Measurements from ENCODE around the gene MTHFD1.

The MTHFD1 gene

DNA sequence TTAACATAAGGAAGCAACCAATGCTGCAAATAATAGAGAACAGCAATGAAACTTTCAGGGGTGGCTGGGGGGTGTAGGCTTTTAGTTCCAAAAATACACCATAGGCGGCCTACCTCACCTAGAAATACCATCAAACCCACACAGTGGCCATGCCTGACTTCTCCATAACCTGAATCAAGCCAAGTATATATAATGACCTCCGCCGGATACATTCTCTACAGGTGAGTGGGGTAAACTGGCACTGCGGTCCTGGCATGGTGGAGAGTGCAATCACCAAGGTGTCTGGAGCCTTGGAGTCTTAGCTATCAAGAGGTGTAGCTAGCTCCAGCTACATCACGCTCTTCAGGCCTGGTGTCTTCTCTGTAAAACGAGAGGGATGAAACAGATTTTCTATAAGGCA lies 114.3 kb downstream of the MTHFD1 start:
- peak overlapping the region; percentile 98 for H3K14ac ChIP-seq (ENCODE audit: low read length)
- peak overlapping the region; percentile 66 for H2AFZ ChIP-seq (ENCODE audit: insufficient read depth, low read length, poor library complexity)
- no peaks in the 10 kb centered on the region for H3K27me3 ChIP-seq (ENCODE audit: insufficient read depth, low read length)
- H2BK120ac ChIP-seq (ENCODE audit: insufficient read depth, low read length, poor library complexity) = peak overlapping the region; percentile 45
- H4K8ac ChIP-seq (ENCODE audit: low read depth, low read length) = peak overlapping the region; percentile 93
- peak overlapping the region; percentile 99 for H3K4me2 ChIP-seq (ENCODE audit: low read length)
- H3K79me2 ChIP-seq (ENCODE audit: control insufficient read depth, insufficient read depth, low read length, poor library complexity) = peaks cover 29% of the 10 kb centered on the region
- peak overlapping the region; percentile 100 for H4K91ac ChIP-seq (ENCODE audit: low read depth, low read length)
- no CpG with 5 or more reads among the region's 6 CpGs for WGBS (ENCODE audit: extremely low coverage, insufficient coverage, insufficient read length)
- H3K4ac ChIP-seq (ENCODE audit: low read depth, low read length) = peak overlapping the region; percentile 96
- H3K23ac ChIP-seq (ENCODE audit: low read length) = no peak overlapping the region
- H3K4me3 ChIP-seq (ENCODE audit: low read depth, low read length) = no peak overlapping the region
- peak overlapping the region; percentile 98 for H2BK12ac ChIP-seq (ENCODE audit: low read length)
- H3K9me3 ChIP-seq (ENCODE audit: insufficient read depth, low read depth, low read length) = no peaks in the 10 kb centered on the region
- H3K27ac ChIP-seq (ENCODE audit: low read depth, low read length) = peak overlapping the region; percentile 100
- no peaks in the 10 kb centered on the region for H3K36me3 ChIP-seq (ENCODE audit: control insufficient read depth in 1 of 2, insufficient read depth in 2 of 2, low read length in 2 of 2)
- H4K12ac ChIP-seq (ENCODE audit: low read depth, low read length) = no peak overlapping the region
- peaks cover 33% of the 10 kb centered on the region for H3K79me1 ChIP-seq (ENCODE audit: low read length)
- H2AK5ac ChIP-seq (ENCODE audit: low read length) = peak overlapping the region; percentile 71
- peaks cover 8 to 9% of the 10 kb centered on the region in 2 experiments for H3K4me1 ChIP-seq (ENCODE audit: control insufficient read depth in 1 of 2, insufficient read depth in 2 of 2, low read length in 2 of 2)
- H3K18ac ChIP-seq (ENCODE audit: low read length) = peak overlapping the region; percentile 96
- peak in 1 of 2 donors; percentile 2 for DNase-seq
- H2BK5ac ChIP-seq (ENCODE audit: low read depth, low read length, poor library complexity) = peak overlapping the region; percentile 98
- H3K9ac ChIP-seq (ENCODE audit: low read length) = peak overlapping the region; percentile 68

GRCh38 chr14:64502887-64503433 lies 114.8 kb downstream of the MTHFD1 start:
- H3K4me3 ChIP-seq (ENCODE audit: low read depth, low read length) = peak overlapping the region; percentile 93
- peak overlapping the region; percentile 98 for H3K14ac ChIP-seq (ENCODE audit: low read length)
- H3K23ac ChIP-seq (ENCODE audit: low read length) = no peak overlapping the region
- no peak overlapping the region for H2AFZ ChIP-seq (ENCODE audit: insufficient read depth, low read length, poor library complexity)
- peaks cover 9 to 11% of the 10 kb centered on the region in 2 experiments for H3K4me1 ChIP-seq (ENCODE audit: control insufficient read depth in 1 of 2, insufficient read depth in 2 of 2, low read length in 2 of 2)
- H3K79me2 ChIP-seq (ENCODE audit: control insufficient read depth, insufficient read depth, low read length, poor library complexity) = peaks cover 32% of the 10 kb centered on the region
- peak overlapping the region; percentile 96 for H3K18ac ChIP-seq (ENCODE audit: low read length)
- peak overlapping the region; percentile 88 for H2AK5ac ChIP-seq (ENCODE audit: low read length)
- no CpG with 5 or more reads among the region's 29 CpGs for WGBS (ENCODE audit: extremely low coverage, insufficient coverage, insufficient read length)
- H3K9ac ChIP-seq (ENCODE audit: low read length) = peak overlapping the region; percentile 50
- no peaks in the 10 kb centered on the region for H3K36me3 ChIP-seq (ENCODE audit: control insufficient read depth in 1 of 2, insufficient read depth in 2 of 2, low read length in 2 of 2)
- H4K12ac ChIP-seq (ENCODE audit: low read depth, low read length) = peak overlapping the region; percentile 31
- H2BK120ac ChIP-seq (ENCODE audit: insufficient read depth, low read length, poor library complexity) = peak overlapping the region; percentile 45
- peak overlapping the region; percentile 95 for H4K8ac ChIP-seq (ENCODE audit: low read depth, low read length)
- H3K27me3 ChIP-seq (ENCODE audit: insufficient read depth, low read length) = no peaks in the 10 kb centered on the region
- peak overlapping the region; percentile 96 for H3K4ac ChIP-seq (ENCODE audit: low read depth, low read length)
- peak overlapping the region; percentile 100 for H4K91ac ChIP-seq (ENCODE audit: low read depth, low read length)
- peak; percentile 68 to 77 for DNase-seq
- H3K79me1 ChIP-seq (ENCODE audit: low read length) = peaks cover 33% of the 10 kb centered on the region
- peak overlapping the region; percentile 100 for H3K27ac ChIP-seq (ENCODE audit: low read depth, low read length)
- H2BK5ac ChIP-seq (ENCODE audit: low read depth, low read length, poor library complexity) = peak overlapping the region; percentile 98
- H2BK12ac ChIP-seq (ENCODE audit: low read length) = no peak overlapping the region
- no peaks in the 10 kb centered on the region for H3K9me3 ChIP-seq (ENCODE audit: insufficient read depth, low read depth, low read length)
- peak overlapping the region; percentile 99 for H3K4me2 ChIP-seq (ENCODE audit: low read length)

- H2BK12ac ChIP-seq (ENCODE audit: low read length) = peak within 1 kb of the TSS; percentile 67
- H3K23ac ChIP-seq (ENCODE audit: low read length) = no peak within 1 kb of the TSS
- peak within 1 kb of the TSS; percentile 100 for H3K9ac ChIP-seq (ENCODE audit: low read length)
- peak within 1 kb of the TSS; percentile 98 for H2BK5ac ChIP-seq (ENCODE audit: low read depth, low read length, poor library complexity)
- H3K36me3 ChIP-seq (ENCODE audit: control insufficient read depth in 1 of 2, insufficient read depth in 2 of 2, low read length in 2 of 2) = no peaks in the 10 kb centered on the region
- peak within 1 kb of the TSS; percentile 100 for H4K91ac ChIP-seq (ENCODE audit: low read depth, low read length)
- peaks cover 32% of the 10 kb centered on the region for H3K79me2 ChIP-seq (ENCODE audit: control insufficient read depth, insufficient read depth, low read length, poor library complexity)
- H3K4me2 ChIP-seq (ENCODE audit: low read length) = peak within 1 kb of the TSS; percentile 99
- no peaks in the 10 kb centered on the region for H3K9me3 ChIP-seq (ENCODE audit: insufficient read depth, low read depth, low read length)
- peak within 1 kb of the TSS; percentile 82 for H2AFZ ChIP-seq (ENCODE audit: insufficient read depth, low read length, poor library complexity)
- no CpG with 5 or more reads among the region's 87 CpGs for WGBS (ENCODE audit: extremely low coverage, insufficient coverage, insufficient read length)
- DNase-seq = peak; percentile 91 to 93
- no peaks in the 10 kb centered on the region for H3K27me3 ChIP-seq (ENCODE audit: insufficient read depth, low read length)
- peak within 1 kb of the TSS; percentile 96 for H3K18ac ChIP-seq (ENCODE audit: low read length)
- peak within 1 kb of the TSS; percentile 98 for H2AK5ac ChIP-seq (ENCODE audit: low read length)
- peaks cover 9 to 11% of the 10 kb centered on the region in 2 experiments for H3K4me1 ChIP-seq (ENCODE audit: control insufficient read depth in 1 of 2, insufficient read depth in 2 of 2, low read length in 2 of 2)
- H3K14ac ChIP-seq (ENCODE audit: low read length) = peak within 1 kb of the TSS; percentile 98
- H3K4me3 ChIP-seq (ENCODE audit: low read depth, low read length) = peak within 1 kb of the TSS; percentile 93
- peak within 1 kb of the TSS; percentile 95 for H4K8ac ChIP-seq (ENCODE audit: low read depth, low read length)
- peak within 1 kb of the TSS; percentile 97 for H4K12ac ChIP-seq (ENCODE audit: low read depth, low read length)
- H3K27ac ChIP-seq (ENCODE audit: low read depth, low read length) = peak within 1 kb of the TSS; percentile 100
- H3K79me1 ChIP-seq (ENCODE audit: low read length) = peaks cover 33% of the 10 kb centered on the region
- H3K4ac ChIP-seq (ENCODE audit: low read depth, low read length) = peak within 1 kb of the TSS; percentile 97
- peak within 1 kb of the TSS; percentile 45 for H2BK120ac ChIP-seq (ENCODE audit: insufficient read depth, low read length, poor library complexity)
Observed at GRCh38 chr14:64503434-64504309, 115.5 kb downstream of the MTHFD1 start, which contains the start of gene ZBTB25. ZBTB25 (minus strand) TSS chr14:64503838; CDS start chr14:64490533, 13,305 bp downstream.

DNA sequence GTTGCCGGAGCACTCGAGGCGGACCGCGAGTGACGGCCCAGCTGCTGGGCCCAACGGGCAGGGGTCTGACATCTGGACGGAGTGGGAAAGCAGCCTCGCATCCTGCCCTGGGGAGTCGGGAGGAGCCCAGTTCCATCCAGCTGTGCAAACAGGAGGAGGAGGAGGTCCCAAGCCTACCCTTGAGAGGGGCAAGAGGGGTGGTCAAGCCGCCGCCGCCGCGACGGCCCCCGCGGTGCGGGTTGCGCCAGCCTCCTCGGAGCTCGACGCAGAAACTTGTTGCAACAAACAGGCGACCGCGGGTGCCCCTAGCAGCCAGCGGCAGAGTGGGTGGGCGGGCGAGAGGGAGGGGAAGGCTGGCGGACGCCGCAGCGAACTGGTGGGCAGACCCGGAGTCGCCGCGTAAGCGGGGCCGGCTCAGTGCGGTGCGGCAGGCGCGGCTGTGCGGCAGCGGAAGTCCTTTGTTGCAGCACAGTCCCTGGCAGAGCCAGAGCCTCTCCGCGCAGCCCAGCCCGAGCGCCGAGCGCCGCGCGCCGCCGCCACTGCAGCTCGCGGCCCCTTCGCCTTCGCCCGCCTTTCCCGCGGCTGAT lies 116.2 kb downstream of the MTHFD1 start, which contains the start of gene ZBTB1:
ZBTB1 (plus strand) TSS at position 461 of the 587 bp plus-strand sequence. CDS start 16,735 bp downstream, outside the sequence.
- Histone ChIP-seq H3K4me2 (ENCODE audit: low read length) (peak within 1 kb of the TSS; percentile 99), H3K27ac (ENCODE audit: low read depth, low read length) (peak within 1 kb of the TSS; percentile 100), H4K8ac (ENCODE audit: low read depth, low read length) (peak within 1 kb of the TSS; percentile 95), H3K23ac (ENCODE audit: low read length) (peak within 1 kb of the TSS; percentile 37), H3K4me1 (ENCODE audit: control insufficient read depth in 1 of 2, insufficient read depth in 2 of 2, low read length in 2 of 2) (peaks cover 13 to 15% of the 10 kb centered on the region in 2 experiments), H3K4me3 (ENCODE audit: low read depth, low read length) (peak within 1 kb of the TSS; percentile 93), H2AK5ac (ENCODE audit: low read length) (peak within 1 kb of the TSS; percentile 98), H3K27me3 (ENCODE audit: insufficient read depth, low read length) (no peaks in the 10 kb centered on the region), H4K91ac (ENCODE audit: low read depth, low read length) (peak within 1 kb of the TSS; percentile 100), H2BK120ac (ENCODE audit: insufficient read depth, low read length, poor library complexity) (peak within 1 kb of the TSS; percentile 45), H2BK5ac (ENCODE audit: low read depth, low read length, poor library complexity) (peak within 1 kb of the TSS; percentile 98), H3K79me1 (ENCODE audit: low read length) (peaks cover 35% of the 10 kb centered on the region), H2BK12ac (ENCODE audit: low read length) (peak within 1 kb of the TSS; percentile 67), H3K36me3 (ENCODE audit: control insufficient read depth in 1 of 2, insufficient read depth in 2 of 2, low read length in 2 of 2) (no peaks in the 10 kb centered on the region), H4K12ac (ENCODE audit: low read depth, low read length) (peak within 1 kb of the TSS; percentile 97), H2AFZ (ENCODE audit: insufficient read depth, low read length, poor library complexity) (peak within 1 kb of the TSS; percentile 82), H3K4ac (ENCODE audit: low read depth, low read length) (peak within 1 kb of the TSS; percentile 97), H3K79me2 (ENCODE audit: control insufficient read depth, insufficient read depth, low read length, poor library complexity) (peaks cover 37% of the 10 kb centered on the region), H3K9ac (ENCODE audit: low read length) (peak within 1 kb of the TSS; percentile 100), H3K18ac (ENCODE audit: low read length) (peak within 1 kb of the TSS; percentile 92), H3K9me3 (ENCODE audit: insufficient read depth, low read depth, low read length) (no peaks in the 10 kb centered on the region), H3K14ac (ENCODE audit: low read length) (peak within 1 kb of the TSS; percentile 98)
- no CpG with 5 or more reads among the region's 63 CpGs for WGBS (ENCODE audit: extremely low coverage, insufficient coverage, insufficient read length)
- DNase-seq = peak; percentile 86 to 88

Data from trophoblast cell (in vitro differentiated cells and primary cell).